OCI-LY7 (cell line): Measurements from ENCODE around the gene SMG9. TPM values are rescaled to one million over a fixed set of nuclear protein-coding genes. Genes with fewer than 3 reads are reported as not detected.

Experiments used
- BruUV-seq: library from RNA; stranded (reverse); fragments of 400-500 nt; replicated peaks from 2 replicates; lab custom pipeline; 2021; lab: Mats Ljungman, UMichigan
- CTCF ChIA-PET: fragments of 300-600 bp; sonication (Branson Sonifier 250); formaldehyde crosslinking; loops from one replicate; lab custom pipeline; 2022; ENCODE audit warnings: antibody characterized with exemption; ENCODE audit not compliant: unreplicated experiment; lab: Charles Lee
- POLR2A ChIA-PET: fragments of 300-600 bp; sonication (Branson Sonifier 250); formaldehyde crosslinking; loops from one replicate; lab custom pipeline; 2022; ENCODE audit warnings: antibody characterized with exemption; lab: Charles Lee
- DNase-seq: peaks from one replicate; pipeline ENCODE4 v3.0.0-alpha.2; 2015; ENCODE audit warnings: low spot score
- H2AFZ ChIP-seq: fragments of 200-600 bp; sonication (generic), shearing (Covaris generic); 2 replicates; pipeline ENCODE4 v1.6.1; 2014; ENCODE audit warnings: mild to moderate bottlenecking, antibody characterized with exemption, low read length, moderate library complexity
- H3K27ac ChIP-seq: fragments of 200-600 bp; sonication (generic); 2 replicates; pipeline ENCODE4 v1.5.1; 2014; ENCODE audit warnings: mixed run types, low read depth, mild to moderate bottlenecking, moderate library complexity, low read length, inconsistent platforms; ENCODE audit not compliant: poor library complexity, severe bottlenecking
- H3K36me3 ChIP-seq: fragments of 200-600 bp; sonication (generic); 2 replicates; pipeline ENCODE4 v1.6.1; 2014; ENCODE audit warnings: mild to moderate bottlenecking, antibody characterized with exemption, low read length, moderate library complexity, mixed read lengths; ENCODE audit not compliant: insufficient read depth
- H3K4me1 ChIP-seq: fragments of 200-600 bp; sonication (generic); 2 replicates; pipeline ENCODE4 v1.5.1; 2014; ENCODE audit warnings: mild to moderate bottlenecking, low read length; ENCODE audit not compliant: insufficient read depth, poor library complexity, severe bottlenecking
- H3K4me2 ChIP-seq: fragments of 200-600 bp; sonication (generic); 2 replicates; pipeline ENCODE4 v1.6.1; 2014; ENCODE audit warnings: mild to moderate bottlenecking, low read length
- H3K4me3 ChIP-seq: fragments of 200-600 bp; sonication (generic); 2 replicates; pipeline ENCODE4 v1.5.1; 2014; ENCODE audit warnings: mild to moderate bottlenecking, low read depth, low read length; ENCODE audit not compliant: poor library complexity, severe bottlenecking
- H3K79me2 ChIP-seq: fragments of 200-600 bp; sonication (generic); 2 replicates; pipeline ENCODE4 v1.6.1; 2016; ENCODE audit warnings: low read depth, mild to moderate bottlenecking, low read length, moderate library complexity, mixed read lengths; ENCODE audit not compliant: insufficient read depth
- H3K9me2 ChIP-seq: fragments of 200-600 bp; sonication (generic); 2 replicates; pipeline ENCODE4 v1.6.1; 2016; ENCODE audit warnings: mild to moderate bottlenecking, low read length, mixed read lengths; ENCODE audit not compliant: insufficient read depth
- H3K9me3 ChIP-seq: fragments of 200-600 bp; sonication (generic); 2 replicates; pipeline ENCODE4 v1.6.1; 2014; ENCODE audit warnings: mild to moderate bottlenecking, mixed run types, low read length, mixed read lengths
- H4K20me1 ChIP-seq: fragments of 200-600 bp; sonication (generic); 2 replicates; pipeline ENCODE4 v1.6.1; 2014; ENCODE audit warnings: mild to moderate bottlenecking, antibody characterized with exemption, low read length, moderate library complexity, mixed read lengths; ENCODE audit not compliant: insufficient read depth
- CTCF ChIP-seq: fragments of 200-600 bp; sonication (generic); conservative IDR thresholded peaks from 2 replicates; pipeline ENCODE4 v1.5.1; 2014; ENCODE audit warnings: mild to moderate bottlenecking, antibody characterized with exemption, low read length, moderate library complexity, mixed read lengths
- EZH2phosphoT487 ChIP-seq: fragments of 200-600 bp; sonication (generic); IDR thresholded peaks from 2 replicates; pipeline ENCODE4 v1.6.1; 2018; ENCODE audit warnings: low read depth, borderline replicate concordance, mild to moderate bottlenecking, mixed run types, antibody characterized with exemption, low read length, moderate library complexity, mixed read lengths
- intact Hi-C: fragments of 100-400 bp; cut with micrococcal nuclease; formaldehyde crosslinking; loops from one replicate; pipeline ENCODE4 v1.10.0; 2022; ENCODE audit not compliant: unreplicated experiment
- total RNA-seq, 2 experiments: library from RNA; depleted of rRNA in 1 of 2; stranded (reverse); fragments of >200 nt in 1 of 2; shearing (Covaris generic) in 1 of 2; gene quantifications; 2 replicates each; pipeline ENCODE4 v1.2.3, GENCODE V29; 2014 to 2022

The SMG9 gene
- total RNA-seq, 2 experiments from 2014 or later = 65.6 to 75.5 TPM

DNA sequence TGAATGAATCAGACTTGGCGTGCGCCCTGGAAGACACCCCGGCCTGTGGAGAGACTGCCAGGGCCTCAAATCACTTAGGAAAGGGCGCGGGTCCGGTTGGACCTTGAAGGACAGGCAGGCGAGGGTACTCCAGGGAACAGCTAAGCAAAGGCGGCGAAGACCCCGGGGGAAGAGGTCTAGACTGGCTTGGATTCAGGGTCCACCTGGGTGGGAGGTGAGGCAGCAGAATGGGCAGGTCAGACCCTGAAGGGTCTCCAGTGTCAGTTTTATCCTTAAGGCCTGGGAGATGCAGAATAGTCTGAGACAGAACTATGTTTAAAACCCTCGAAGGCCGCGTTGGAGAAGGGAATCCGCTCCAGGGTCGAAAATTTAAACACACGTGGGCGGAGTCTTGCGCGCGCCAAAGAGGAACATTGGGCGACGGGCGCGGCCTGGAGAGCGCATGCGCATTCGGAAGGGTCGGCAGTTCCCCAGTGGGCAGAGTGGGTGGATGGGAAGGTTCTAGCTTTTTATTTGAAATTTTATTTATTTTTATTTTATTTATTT is 567 bp upstream of the SMG9 start:
- ChIA-PET POLR2A (interaction anchor here (1.1 to 3.9 kb wide), 6 partner anchors 8 to 29 kb away, joined by 4 to 27 read pairs (median 6); partner anchors contain the start of gene KCNN4), CTCF (interaction anchor here (1.4 kb wide), 1 partner anchor 23 kb away, joined by 3 read pairs; no protein-coding TSS in a partner anchor)
- H3K9me2 ChIP-seq = no peaks in the 10 kb centered on the region
- H3K4me1 ChIP-seq = peaks cover 62% of the 10 kb centered on the region
- peak overlapping the region; percentile 99 for H3K4me2 ChIP-seq
- TSS peak; percentile 91 for BruUV-seq
- TF ChIP-seq CTCF (no peak), EZH2phosphoT487 (no peak)
- H2AFZ ChIP-seq = no peak overlapping the region
- peaks cover 41% of the 10 kb centered on the region; the same call in 1 of the 2 replicates for H3K79me2 ChIP-seq
- intact Hi-C loops = loop anchor here (1.0 kb wide), 1 partner anchor 10 kb away; no protein-coding TSS in a partner anchor
- H3K36me3 ChIP-seq = peaks cover 36% of the 10 kb centered on the region
- no peaks in the 10 kb centered on the region for H4K20me1 ChIP-seq
- no peaks in the 10 kb centered on the region for H3K9me3 ChIP-seq
- H3K4me3 ChIP-seq = peak overlapping the region; percentile 98
- peak overlapping the region; percentile 98 for H3K27ac ChIP-seq
- peak; percentile 89 for DNase-seq

DNA sequence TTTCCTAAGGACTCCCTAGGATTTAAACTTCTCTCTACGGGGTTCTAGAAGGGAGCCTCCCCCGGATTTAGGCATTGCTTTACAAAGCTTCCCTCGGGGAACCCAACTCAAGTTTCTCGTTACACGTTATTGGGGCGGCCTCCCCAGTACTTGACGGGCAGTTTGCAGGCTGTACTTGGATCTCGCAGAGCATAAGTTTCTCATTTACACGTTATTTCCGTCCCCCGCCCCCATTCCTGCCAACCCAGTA is 584 bp downstream of the SMG9 start:
- intact Hi-C loops = no loop called here
- no peak for TF ChIP-seq EZH2phosphoT487
- TF ChIP-seq CTCF = no peak
- peak overlapping the region; percentile 98 for H3K27ac ChIP-seq
- no peaks in the 10 kb centered on the region for H3K9me3 ChIP-seq
- H2AFZ ChIP-seq = peak overlapping the region; percentile 5; the same call in 1 of the 2 replicates
- no TSS peak for BruUV-seq
- H3K79me2 ChIP-seq = peaks cover 41% of the 10 kb centered on the region; the same call in 1 of the 2 replicates
- ChIA-PET POLR2A (interaction anchor here (0.8 to 3.9 kb wide), 5 partner anchors 9 to 28 kb away, joined by 4 to 27 read pairs (median 5); partner anchors contain the start of gene KCNN4), CTCF (no interaction called here)
- no peaks in the 10 kb centered on the region for H3K9me2 ChIP-seq
- H3K4me2 ChIP-seq = peak overlapping the region; percentile 99
- H4K20me1 ChIP-seq = no peaks in the 10 kb centered on the region
- peaks cover 47% of the 10 kb centered on the region for H3K36me3 ChIP-seq
- peak overlapping the region; percentile 98 for H3K4me3 ChIP-seq
- DNase-seq = no peak
- H3K4me1 ChIP-seq = peaks cover 54% of the 10 kb centered on the region

DNA sequence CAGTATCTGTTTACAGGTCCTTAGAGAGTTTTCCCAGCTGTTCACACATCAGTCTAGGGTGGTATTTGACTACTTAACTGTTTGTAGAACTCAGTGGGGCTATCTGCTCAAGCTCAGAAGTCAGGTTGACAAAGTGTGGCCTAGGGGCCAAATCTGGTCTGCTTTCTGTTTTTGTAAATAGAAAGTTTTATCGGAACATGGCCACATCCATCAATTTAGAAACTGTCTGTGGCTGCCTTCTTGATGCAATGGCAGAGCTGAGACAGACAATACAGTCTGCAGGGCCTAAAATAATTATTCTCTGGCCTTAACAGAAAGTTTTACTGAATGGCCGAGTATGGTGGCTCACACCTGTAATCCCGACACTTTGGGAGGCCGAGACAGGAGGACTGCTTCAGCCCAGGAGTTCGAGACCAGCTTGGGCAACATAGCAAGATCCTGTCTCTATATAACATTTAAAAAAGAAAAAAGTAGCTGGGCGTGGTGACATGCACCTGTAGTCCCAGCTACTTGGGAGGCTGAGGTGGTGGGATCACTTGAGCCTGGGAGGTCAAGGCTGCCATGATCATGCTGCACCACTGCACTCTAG is 2.4 kb downstream of the SMG9 start:
- peaks cover 41% of the 10 kb centered on the region; the same call in 1 of the 2 replicates for H3K79me2 ChIP-seq

More for the DNA sequence above, 2.4 kb downstream of the SMG9 start:
- no peak overlapping the region for H2AFZ ChIP-seq
- no TSS peak for BruUV-seq
- no peaks in the 10 kb centered on the region for H3K9me3 ChIP-seq
- H3K27ac ChIP-seq = no peak overlapping the region
- CTCF ChIA-PET = no interaction called here
- peak overlapping the region; percentile 98 for H3K4me3 ChIP-seq
- POLR2A ChIA-PET = interaction anchor here (0.7 to 3.9 kb wide), 2 partner anchors 22 to 28 kb away, joined by 3 to 27 read pairs; partner anchors contain the start of gene KCNN4
- DNase-seq = no peak
- H3K4me2 ChIP-seq = peak overlapping the region; percentile 99
- peaks cover 65% of the 10 kb centered on the region for H3K36me3 ChIP-seq
- H3K9me2 ChIP-seq = no peaks in the 10 kb centered on the region
- H4K20me1 ChIP-seq = no peaks in the 10 kb centered on the region
- no peak for TF ChIP-seq EZH2phosphoT487
- TF ChIP-seq CTCF = no peak
- intact Hi-C loops = no loop called here
- peaks cover 44% of the 10 kb centered on the region for H3K4me1 ChIP-seq
